Ovary (tissue), 3 donors: Measurements from ENCODE around the gene TBC1D19.

ENCODE experiments used
- EP300 ChIP-seq: sonication (generic); formaldehyde crosslinking; IDR thresholded peaks from one replicate; pipeline ENCODE4 v1.6.1; 2017; ENCODE audit warnings: antibody characterized with exemption
- POLR2A ChIP-seq: fragments of 450-650 bp; IDR thresholded peaks from one replicate; pipeline ENCODE4 v1.6.1; 2017; ENCODE audit warnings: antibody characterized with exemption, mild to moderate bottlenecking, moderate library complexity
- TF ChIP-seq, protein P1 (sequence below), 3 donors: fragments of 450-650 bp in 2 of 3; fragments of 200-600 bp in 1 of 3; IDR thresholded peaks; one replicate each; pipeline versions ENCODE4 v1.5.1 to v1.8.0; 2016 to 2022; ENCODE audit warnings: antibody characterized with exemption in 3 of 3, mild to moderate bottlenecking in 1 of 3
- donor health status: DM: no; HTN: no; CAD: no.

DNA sequence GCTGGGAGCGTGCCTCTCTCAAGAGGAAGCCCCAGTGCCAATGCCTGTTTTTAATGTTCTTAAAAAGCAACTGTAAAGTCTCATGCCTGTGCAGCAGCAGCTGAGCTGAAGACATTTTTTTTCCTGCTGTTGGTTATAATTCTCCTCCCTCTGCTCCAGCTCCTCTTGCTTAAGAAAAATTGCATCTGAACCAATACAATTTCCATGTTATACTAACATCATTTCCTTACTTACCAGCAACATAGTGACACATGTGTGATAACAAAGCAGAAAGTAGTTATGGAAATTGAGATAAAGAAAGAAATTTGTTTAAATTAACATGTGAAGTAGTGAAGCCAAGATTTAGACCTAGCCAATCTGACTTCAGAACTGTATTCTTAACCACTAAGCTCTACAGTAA is 101.4 kb downstream of the TBC1D19 start:
- no peak for TF ChIP-seq POLR2A
- TF ChIP-seq, protein P1, sequence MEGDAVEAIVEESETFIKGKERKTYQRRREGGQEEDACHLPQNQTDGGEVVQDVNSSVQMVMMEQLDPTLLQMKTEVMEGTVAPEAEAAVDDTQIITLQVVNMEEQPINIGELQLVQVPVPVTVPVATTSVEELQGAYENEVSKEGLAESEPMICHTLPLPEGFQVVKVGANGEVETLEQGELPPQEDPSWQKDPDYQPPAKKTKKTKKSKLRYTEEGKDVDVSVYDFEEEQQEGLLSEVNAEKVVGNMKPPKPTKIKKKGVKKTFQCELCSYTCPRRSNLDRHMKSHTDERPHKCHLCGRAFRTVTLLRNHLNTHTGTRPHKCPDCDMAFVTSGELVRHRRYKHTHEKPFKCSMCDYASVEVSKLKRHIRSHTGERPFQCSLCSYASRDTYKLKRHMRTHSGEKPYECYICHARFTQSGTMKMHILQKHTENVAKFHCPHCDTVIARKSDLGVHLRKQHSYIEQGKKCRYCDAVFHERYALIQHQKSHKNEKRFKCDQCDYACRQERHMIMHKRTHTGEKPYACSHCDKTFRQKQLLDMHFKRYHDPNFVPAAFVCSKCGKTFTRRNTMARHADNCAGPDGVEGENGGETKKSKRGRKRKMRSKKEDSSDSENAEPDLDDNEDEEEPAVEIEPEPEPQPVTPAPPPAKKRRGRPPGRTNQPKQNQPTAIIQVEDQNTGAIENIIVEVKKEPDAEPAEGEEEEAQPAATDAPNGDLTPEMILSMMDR (IDR thresholded peaks at IDR 0.05): no peak
- no peak for TF ChIP-seq EP300
